Smooth muscle cell (in vitro differentiated cells): ENCODE measurements around the gene SHQ1. TPM values are rescaled to one million over a fixed set of nuclear protein-coding genes. Genes with fewer than 3 reads are reported as not detected.

Experiments used
- DNase-seq: peaks from one replicate; lab custom pipeline; 2025; ENCODE audit not compliant: unreplicated experiment; lab: John Stamatoyannopoulos, UW
- H2AFZ ChIP-seq: fragments of 200-600 bp; sonication (generic); 2 replicates; pipeline ENCODE4 v1.6.0; 2016; ENCODE audit warnings: antibody characterized with exemption, low read depth, mild to moderate bottlenecking
- H3F3A ChIP-seq: fragments of 200-600 bp; sonication (generic); 2 replicates; pipeline ENCODE4 v1.6.0; 2017; ENCODE audit warnings: antibody characterized with exemption, low read depth
- H3K27ac ChIP-seq: fragments of 200-600 bp; sonication (generic); 2 replicates; pipeline ENCODE4 v1.5.1; 2016; ENCODE audit warnings: low read depth, mild to moderate bottlenecking
- H3K27me3 ChIP-seq: fragments of 200-600 bp; sonication (generic); 2 replicates; pipeline ENCODE4 v1.6.1; 2016; ENCODE audit warnings: low read depth, mild to moderate bottlenecking
- H3K36me3 ChIP-seq: fragments of 200-600 bp; sonication (generic); 2 replicates; pipeline ENCODE4 v1.5.1; 2016; ENCODE audit warnings: low read depth
- H3K4me1 ChIP-seq: fragments of 200-600 bp; sonication (generic); 2 replicates; pipeline ENCODE4 v1.5.1; 2016; ENCODE audit warnings: low read depth
- H3K4me2 ChIP-seq: fragments of 200-600 bp; sonication (generic); 2 replicates; pipeline ENCODE4 v1.6.0; 2016; ENCODE audit warnings: mild to moderate bottlenecking
- H3K4me3 ChIP-seq: fragments of 200-600 bp; sonication (generic); 2 replicates; pipeline ENCODE4 v1.5.1; 2016; ENCODE audit warnings: mild to moderate bottlenecking
- H3K79me2 ChIP-seq: fragments of 200-600 bp; sonication (generic); 2 replicates; pipeline ENCODE4 v1.6.0; 2016; ENCODE audit warnings: low read depth, mild to moderate bottlenecking
- H3K9ac ChIP-seq: fragments of 200-600 bp; sonication (generic); 2 replicates; pipeline ENCODE4 v1.6.0; 2016; ENCODE audit warnings: low read depth
- H3K9me3 ChIP-seq: fragments of 200-600 bp; sonication (generic); replicated peaks from 2 replicates; pipeline ENCODE4 v1.5.1; 2016; ENCODE audit warnings: low read depth
- H4K20me1 ChIP-seq: fragments of 200-600 bp; sonication (generic); 2 replicates; pipeline ENCODE4 v1.6.0; 2016; ENCODE audit warnings: low read depth
- WGBS: methylation state at CpG from one replicate; pipeline ENCODE4 v1.1.7; 2016; ENCODE audit warnings: low lambda C conversion rate; 5-methylcytosine and 5-hydroxymethylcytosine counted together
- polyA plus RNA-seq: library from polyadenylated mRNA; unstranded; fragments of >200 nt; fragmentation: Nextera tagmentation; extraction: Ambion mirVana; gene quantifications from 2 replicates; pipeline ENCODE4 v1.2.1, GENCODE V29; 2016
- total RNA-seq: library from RNA; depleted of rRNA; stranded (reverse); fragments of >200 nt; gene quantifications from 2 replicates; pipeline ENCODE4 v1.2.3, GENCODE V29; 2014
- TF ChIP-seq, protein P1 (sequence below): fragments of 200-600 bp; sonication (generic); IDR thresholded peaks from 2 replicates; pipeline ENCODE4 v1.5.1; 2017; ENCODE audit warnings: borderline replicate concordance, mild to moderate bottlenecking, antibody characterized with exemption; ENCODE audit not compliant: insufficient read depth, poor library complexity, severe bottlenecking

The SHQ1 gene
- total and polyA plus RNA-seq, 2 experiments from 2014 or later, result 13.1 to 14.8 TPM

DNA sequence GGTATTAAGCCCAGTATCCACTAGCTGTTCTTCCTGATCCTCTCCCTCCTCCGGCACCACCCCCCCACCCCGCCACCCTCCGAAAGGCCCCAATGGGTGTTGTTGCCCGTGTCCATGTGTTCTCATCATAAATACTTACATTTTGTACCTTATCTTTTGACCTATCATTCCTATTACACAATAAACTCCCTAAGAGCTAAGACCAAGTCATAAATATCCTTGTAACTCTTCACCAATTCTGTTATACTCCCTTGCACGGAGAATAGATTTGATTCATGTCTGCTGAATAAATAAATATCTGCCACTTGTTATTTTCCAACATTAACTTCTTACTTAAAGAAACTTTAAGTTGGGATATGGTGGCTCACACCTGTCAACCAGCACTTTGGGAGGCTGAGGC is 43.9 kb downstream of the SHQ1 start:
- H3K27me3 ChIP-seq, result no peaks in the 10 kb centered on the region
- H3K36me3 ChIP-seq, result no peaks in the 10 kb centered on the region
- H3K4me1 ChIP-seq, result no peaks in the 10 kb centered on the region
- H3K79me2 ChIP-seq, result no peaks in the 10 kb centered on the region
- TF ChIP-seq, protein P1, sequence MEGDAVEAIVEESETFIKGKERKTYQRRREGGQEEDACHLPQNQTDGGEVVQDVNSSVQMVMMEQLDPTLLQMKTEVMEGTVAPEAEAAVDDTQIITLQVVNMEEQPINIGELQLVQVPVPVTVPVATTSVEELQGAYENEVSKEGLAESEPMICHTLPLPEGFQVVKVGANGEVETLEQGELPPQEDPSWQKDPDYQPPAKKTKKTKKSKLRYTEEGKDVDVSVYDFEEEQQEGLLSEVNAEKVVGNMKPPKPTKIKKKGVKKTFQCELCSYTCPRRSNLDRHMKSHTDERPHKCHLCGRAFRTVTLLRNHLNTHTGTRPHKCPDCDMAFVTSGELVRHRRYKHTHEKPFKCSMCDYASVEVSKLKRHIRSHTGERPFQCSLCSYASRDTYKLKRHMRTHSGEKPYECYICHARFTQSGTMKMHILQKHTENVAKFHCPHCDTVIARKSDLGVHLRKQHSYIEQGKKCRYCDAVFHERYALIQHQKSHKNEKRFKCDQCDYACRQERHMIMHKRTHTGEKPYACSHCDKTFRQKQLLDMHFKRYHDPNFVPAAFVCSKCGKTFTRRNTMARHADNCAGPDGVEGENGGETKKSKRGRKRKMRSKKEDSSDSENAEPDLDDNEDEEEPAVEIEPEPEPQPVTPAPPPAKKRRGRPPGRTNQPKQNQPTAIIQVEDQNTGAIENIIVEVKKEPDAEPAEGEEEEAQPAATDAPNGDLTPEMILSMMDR, result no peak
- H3K4me2 ChIP-seq, result no peak overlapping the region
- no peaks in the 10 kb centered on the region for H3K9me3 ChIP-seq
- no peak overlapping the region for H3K27ac ChIP-seq
- no peak overlapping the region for H2AFZ ChIP-seq
- H3F3A ChIP-seq, result no peaks in the 10 kb centered on the region
- no peak overlapping the region for H3K9ac ChIP-seq
- no peak overlapping the region for H3K4me3 ChIP-seq
- DNase-seq, result no peak
- H4K20me1 ChIP-seq, result no peaks in the 10 kb centered on the region
- WGBS, result 97% methylated on average over 5 of the region's 5 CpGs

DNA sequence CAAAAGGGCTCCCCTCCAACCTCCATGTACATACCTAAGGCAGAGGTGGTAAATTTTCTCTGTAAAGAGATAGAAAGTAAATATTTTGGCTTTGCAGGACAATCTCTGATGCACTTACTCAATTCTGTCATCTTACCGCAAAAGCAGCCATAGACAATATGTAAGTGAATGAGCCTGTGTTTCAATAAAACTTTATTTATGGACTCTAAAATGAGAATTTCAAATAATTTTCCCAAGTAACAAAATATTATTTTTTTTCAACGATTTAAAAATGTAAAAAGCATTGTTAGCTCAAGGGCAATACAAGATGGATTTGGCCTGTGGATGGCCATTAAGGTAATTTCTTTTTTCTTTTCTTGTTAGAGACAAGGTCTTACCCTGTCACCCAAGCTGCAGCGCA is 44.7 kb downstream of the SHQ1 start:
- H4K20me1 ChIP-seq, result no peaks in the 10 kb centered on the region
- DNase-seq, result no peak
- no peak overlapping the region for H3K4me2 ChIP-seq
- H3K9me3 ChIP-seq, result no peaks in the 10 kb centered on the region
- no peak overlapping the region for H3K27ac ChIP-seq
- TF ChIP-seq, protein P1, result no peak
- no peaks in the 10 kb centered on the region for H3K36me3 ChIP-seq
- 97% methylated on average over 3 of the region's 3 CpGs for WGBS
- no peaks in the 10 kb centered on the region for H3K27me3 ChIP-seq
- H3K4me1 ChIP-seq, result no peaks in the 10 kb centered on the region
- no peaks in the 10 kb centered on the region for H3K79me2 ChIP-seq
- no peak overlapping the region for H2AFZ ChIP-seq
- H3F3A ChIP-seq, result peaks cover 2% of the 10 kb centered on the region
- H3K4me3 ChIP-seq, result no peak overlapping the region
- no peak overlapping the region for H3K9ac ChIP-seq

DNA sequence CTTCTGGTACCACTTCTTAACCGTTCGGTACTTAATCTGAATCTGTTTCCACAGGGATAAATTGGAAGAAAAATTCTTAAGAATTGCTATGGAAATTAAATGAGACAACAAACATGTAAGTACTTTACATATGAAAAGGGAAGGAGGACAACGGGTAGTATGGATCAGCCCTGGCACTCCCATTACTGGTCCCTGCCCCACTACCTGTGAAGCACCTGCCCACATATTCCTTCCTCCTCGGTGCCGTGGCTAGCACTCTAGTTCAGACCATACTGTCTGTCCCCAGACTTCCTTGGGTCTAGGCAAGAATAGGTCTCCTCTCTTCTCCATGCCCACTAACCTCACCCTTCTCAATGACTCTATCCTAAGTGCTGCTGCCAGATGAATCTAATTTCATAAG is 46.2 kb downstream of the SHQ1 start:
- Histone ChIP-seq H3K27me3 (no peaks in the 10 kb centered on the region), H2AFZ (no peak overlapping the region), H3K79me2 (no peaks in the 10 kb centered on the region), H3K4me1 (no peaks in the 10 kb centered on the region), H4K20me1 (no peaks in the 10 kb centered on the region), H3K4me2 (no peak overlapping the region), H3K27ac (no peak overlapping the region), H3F3A (peaks cover 5% of the 10 kb centered on the region), H3K4me3 (no peak overlapping the region), H3K9ac (no peak overlapping the region), H3K9me3 (no peaks in the 10 kb centered on the region), H3K36me3 (no peaks in the 10 kb centered on the region)
- no peak for DNase-seq
- WGBS, result 93% methylated on average over 5 of the region's 5 CpGs
- TF ChIP-seq, protein P1, result no peak

DNA sequence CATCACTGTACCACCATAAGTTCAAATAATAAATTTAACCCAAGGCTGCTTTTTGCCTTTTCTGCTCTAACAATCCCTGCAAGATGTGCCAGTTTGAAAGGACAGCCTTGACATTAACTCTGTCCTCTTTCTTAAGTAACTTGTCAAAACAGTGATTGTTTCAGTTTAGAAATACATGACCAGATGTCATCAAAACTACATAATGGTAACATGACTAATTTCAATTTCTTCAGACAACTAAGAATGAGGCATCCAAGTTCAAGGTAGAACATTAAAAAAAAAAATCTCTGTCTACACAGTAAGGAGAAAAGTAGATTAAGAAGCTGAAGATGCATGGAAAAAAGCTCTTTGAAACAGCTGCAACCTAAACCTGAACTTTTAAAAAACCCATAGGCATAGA is 47.4 kb downstream of the SHQ1 start:
- Histone ChIP-seq H3K4me3 (no peak overlapping the region), H3K4me2 (no peak overlapping the region), H3K79me2 (no peaks in the 10 kb centered on the region), H3K27me3 (no peaks in the 10 kb centered on the region), H3K27ac (no peak overlapping the region), H2AFZ (no peak overlapping the region), H3K9me3 (no peaks in the 10 kb centered on the region), H3F3A (peaks cover 5% of the 10 kb centered on the region), H3K36me3 (no peaks in the 10 kb centered on the region), H4K20me1 (no peaks in the 10 kb centered on the region), H3K9ac (no peak overlapping the region), H3K4me1 (no peaks in the 10 kb centered on the region)
- TF ChIP-seq, protein P1, result no peak
- DNase-seq, result no peak
